ENCODE measurements around the gene GOT1. TPM values are rescaled to one million over a fixed set of nuclear protein-coding genes. Genes with fewer than 3 reads are reported as not detected.

The GOT1 gene
- total and polyA plus RNA-seq, 2 donors (not counting 3 experiments of a cell fraction or from before 2014, with no cell fraction given): 14.4 to 36.3 TPM

DNA sequence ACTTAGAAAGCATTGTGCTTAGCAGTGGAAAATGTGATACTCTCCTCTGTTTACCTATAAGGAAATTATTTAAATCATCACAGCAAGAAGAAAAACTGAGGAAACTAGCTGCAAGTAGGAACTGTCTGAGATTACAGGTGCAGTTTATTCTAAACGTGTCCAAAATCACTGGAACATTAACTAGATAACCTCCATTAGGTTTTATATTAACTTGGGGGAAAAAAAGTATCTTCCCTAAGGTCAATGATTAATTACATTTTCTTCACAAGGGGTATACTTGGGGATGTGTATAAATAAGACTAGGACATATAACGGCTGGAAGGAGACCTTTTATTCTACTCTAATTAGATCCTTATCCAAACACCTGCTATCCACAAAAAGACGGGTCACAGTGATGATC lies 3.7 kb downstream of the GOT1 start:
- Histone ChIP-seq H3K27me3 (ENCODE audit: control insufficient read depth in 2 of 2, insufficient read depth in 2 of 2, low read length in 2 of 2) (no peaks in the 10 kb centered on the region), H4K20me1 (replicated peaks; ENCODE audit: control insufficient read depth, extremely low read depth, insufficient read depth, low read length) (no peaks in the 10 kb centered on the region), H2AFZ (ENCODE audit: low read depth, low read length) (no peak overlapping the region), H3K36me3 (ENCODE audit: control insufficient read depth in 2 of 2, extremely low read depth in 1 of 2, insufficient read depth in 2 of 2, low read length in 2 of 2) (no peaks in the 10 kb centered on the region), H3K4me3 (replicated peaks in 1 of 3; ENCODE audit: insufficient read depth in 1 of 3, low read depth in 1 of 3, low read length in 3 of 3) (no peak overlapping the region), H3K4me1 (ENCODE audit: control insufficient read depth, extremely low read depth, insufficient read depth, low read length) (peaks cover 13% of the 10 kb centered on the region), H3K4me2 (ENCODE audit: insufficient read depth, low read length) (no peak overlapping the region), H3K79me2 (ENCODE audit: control insufficient read depth, insufficient read depth, low read length) (peaks cover 16% of the 10 kb centered on the region), H3K27ac (ENCODE audit: insufficient read depth, low read depth, low read length) (no peak overlapping the region), H3K9me1 (replicated peaks; ENCODE audit: control insufficient read depth, extremely low read depth, insufficient read depth, low read length) (no peaks in the 10 kb centered on the region), H3K9ac (replicated peaks; ENCODE audit: extremely low read depth, insufficient read depth, low read length) (no peak overlapping the region), H3K9me3 (replicated peaks; ENCODE audit: control insufficient read depth, insufficient read depth, low read length) (no peaks in the 10 kb centered on the region)
- dilution Hi-C loops (cut with MboI; ENCODE audit: extremely low pct_ligation_motif_present, low sequenced_read_pairs) (loop anchor here (25.0 kb wide), 1 partner anchor 186 kb away; the partner anchor contains the start of gene SLC25A28), intact Hi-C loops (cut with micrococcal nuclease) (no loop called here)
- TF ChIP-seq MAX (IDR thresholded peaks at IDR 0.05; ENCODE audit: insufficient read depth, insufficient read length) (no peak), FOS (IDR thresholded peaks at IDR 0.05; ENCODE audit: borderline replicate concordance, insufficient read depth, low read length) (no peak), GATA2 (IDR thresholded peaks at IDR 0.05; ENCODE audit: insufficient read depth, insufficient read length, low read depth, low read length) (no peak), POLR2AphosphoS5 (IDR thresholded peaks at IDR 0.05; ENCODE audit: insufficient read depth, low read depth, low read length) (no peak), JUN (IDR thresholded peaks at IDR 0.05; ENCODE audit: borderline replicate concordance, insufficient read depth, insufficient read length, low read depth) (no peak), CTCF (IDR thresholded peaks at IDR 0.05; ENCODE audit: extremely low read depth in 1 of 2, insufficient read depth in 1 of 2, low read depth in 1 of 2, low read length in 2 of 2) (no peak), MYC (IDR thresholded peaks at IDR 0.05; ENCODE audit: low read depth, low read length) (no peak), POLR2A (IDR thresholded peaks at IDR 0.05; ENCODE audit: low read depth, low read length) (no peak), EZH2 (IDR thresholded peaks at IDR 0.05; ENCODE audit: borderline replicate concordance, low read depth, low read length, severe bottlenecking) (no peak)
- POLR2A ChIA-PET: no interaction called here
- CTCF ChIA-PET: interaction anchor here (0.9 to 2.2 kb wide), 2 partner anchors 9 to 34 kb away, joined by 4 to 6 read pairs; no protein-coding TSS in a partner anchor
- BruUV-seq (replicated peaks): no TSS peak
- DNase-seq (ENCODE audit: low read depth, low spot score): no peak
- FAIRE-seq: no peak

All from endothelial cell of umbilical vein (primary cell).